Gastrocnemius medialis (tissue), 4 donors: Measurements from ENCODE around the gene MBOAT7. TPM values are rescaled to one million over a fixed set of nuclear protein-coding genes. Genes with fewer than 3 reads are reported as not detected.
A peak's percentile ranks its signal among the peaks of the same experiment; 100 is the strongest.

Experiments used
- ATAC-seq, 2 donors: fragments of 150-250 bp; one replicate each; pipeline ENCODE4 v1.9.1; 2016
- DNase-seq, 2 donors: peaks; one replicate each; pipeline ENCODE4 v3.0.0-alpha.2; 2019
- H3K27ac ChIP-seq, 4 donors: fragments of 200-600 bp; sonication (generic); 1 replicate in 1 of 4; 2 replicates in 3 of 4; pipeline ENCODE4 v1.5.1; 2016 to 2018; ENCODE audit warnings: mild to moderate bottlenecking in 2 of 4, moderate library complexity in 1 of 4
- H3K27me3 ChIP-seq, 3 donors: fragments of 200-600 bp; sonication (generic) in 2 of 3; 1 replicate in 1 of 3; 2 replicates in 2 of 3; pipeline versions ENCODE4 v1.5.1 to v1.6.0; 2016 to 2019; ENCODE audit warnings: mild to moderate bottlenecking in 1 of 3, moderate library complexity in 1 of 3
- H3K36me3 ChIP-seq, 2 donors: fragments of 200-600 bp; sonication (generic) in 1 of 2; one replicate each; pipeline ENCODE4 v1.5.1; 2017 to 2018
- H3K4me1 ChIP-seq, 2 donors: fragments of 200-600 bp; sonication (generic) in 1 of 2; one replicate each; pipeline ENCODE4 v1.5.1; 2016 to 2017; ENCODE audit warnings: mild to moderate bottlenecking in 2 of 2
- H3K4me3 ChIP-seq, 4 donors: fragments of 200-600 bp; sonication (generic) in 3 of 4; 1 replicate in 1 of 4; 2 replicates in 3 of 4; pipeline ENCODE4 v1.5.1; 2016 to 2019; ENCODE audit warnings: mild to moderate bottlenecking in 2 of 4
- H3K9me3 ChIP-seq, 3 donors: fragments of 200-600 bp; sonication (generic) in 2 of 3; 1 replicate in 1 of 3; 2 replicates in 2 of 3; pipeline ENCODE4 v1.5.1; 2016 to 2019
- POLR2A ChIP-seq, 2 donors: fragments of 450-650 bp; IDR thresholded peaks; one replicate each; pipeline ENCODE4 v1.6.1; 2017; ENCODE audit warnings: antibody characterized with exemption in 2 of 2, mild to moderate bottlenecking in 2 of 2, moderate library complexity in 2 of 2
- in situ Hi-C, 4 donors: fragments of 200-750 bp; cut with MboI; loops; one replicate each; pipeline versions ENCODE4 v1.15.0 to v1.8.0; 2017; ENCODE audit warnings: low sequenced_read_pairs in 4 of 4
- intact Hi-C: fragments of 100-400 bp; cut with DNase I; formaldehyde crosslinking; loops from one replicate; pipeline ENCODE4 v1.15.1; 2023; ENCODE audit warnings: low total_unique reads
- total RNA-seq, 4 donors: library from RNA; depleted of rRNA; stranded (reverse); fragments of >200 nt; gene quantifications; one replicate each; pipeline versions ENCODE4 v1.1.0 to v1.2.3, GENCODE V29; 2016
- TF ChIP-seq, protein P1 (sequence below), 5 experiments: fragments of 450-650 bp in 3 of 5; fragments of 200-600 bp in 2 of 5; sonication (generic) in 2 of 5; IDR thresholded peaks in 4 of 5; conservative IDR thresholded peaks in 1 of 5; 1 replicate in 4 of 5; 2 replicates in 1 of 5; pipeline ENCODE4 v1.5.1; 2016 to 2019; ENCODE audit warnings: antibody characterized with exemption in 5 of 5, mild to moderate bottlenecking in 3 of 5, moderate library complexity in 3 of 5

The MBOAT7 gene
- total RNA-seq, 4 donors from 2014 or later = 11.6 to 36.4 (median 19.3) TPM

DNA sequence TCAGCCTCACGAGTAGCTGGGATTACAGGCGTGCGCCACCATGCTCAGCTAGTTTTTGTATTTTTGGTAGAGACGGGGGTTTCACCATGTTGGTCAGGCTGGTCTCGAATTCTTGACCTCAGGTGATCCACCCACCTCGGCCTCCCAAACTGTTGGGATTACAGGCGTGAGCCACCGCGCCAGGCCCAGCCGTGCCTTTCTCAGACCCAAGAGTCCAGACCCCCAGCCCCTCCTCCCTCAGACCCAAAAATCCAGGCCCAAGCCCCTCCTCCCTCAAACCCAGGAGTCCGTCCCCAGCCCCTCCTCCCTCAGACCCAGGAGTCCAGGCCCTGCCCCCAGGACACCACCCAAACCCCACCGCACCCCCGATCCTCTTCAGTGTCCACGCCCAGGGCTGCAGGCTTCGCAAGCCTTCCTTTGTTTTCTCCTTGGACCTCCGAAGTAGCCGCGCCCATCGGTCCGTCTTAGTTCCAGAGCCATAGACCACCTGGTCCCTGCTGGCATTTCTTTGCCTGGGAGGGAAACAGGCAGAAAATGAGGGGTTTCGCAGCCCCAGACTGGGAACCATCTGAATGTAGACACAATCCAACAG lies 20.1 kb downstream of the MBOAT7 start:
- Histone ChIP-seq H3K4me3 (no peak overlapping the region), H3K4me1 (peaks cover 0 to 7% of the 10 kb centered on the region in 2 donors), H3K27ac (no peak overlapping the region), H3K36me3 (no peaks in the 10 kb centered on the region), H3K9me3 (no peaks in the 10 kb centered on the region), H3K27me3 (peaks cover 15 to 34% (median 27%) of the 10 kb centered on the region in 3 donors)
- DNase-seq (no peak), ATAC-seq (no peak)
- in situ Hi-C loops (loop anchor here in 2 of 4 donors (5.0 kb wide), 1 partner anchor 63 kb away; no protein-coding TSS in a partner anchor), intact Hi-C loops (loop anchor here (5.0 to 10.0 kb wide), 2 partner anchors 223 to 296 kb away; partner anchors contain the start of gene LENG9)
- TF ChIP-seq, protein P1, sequence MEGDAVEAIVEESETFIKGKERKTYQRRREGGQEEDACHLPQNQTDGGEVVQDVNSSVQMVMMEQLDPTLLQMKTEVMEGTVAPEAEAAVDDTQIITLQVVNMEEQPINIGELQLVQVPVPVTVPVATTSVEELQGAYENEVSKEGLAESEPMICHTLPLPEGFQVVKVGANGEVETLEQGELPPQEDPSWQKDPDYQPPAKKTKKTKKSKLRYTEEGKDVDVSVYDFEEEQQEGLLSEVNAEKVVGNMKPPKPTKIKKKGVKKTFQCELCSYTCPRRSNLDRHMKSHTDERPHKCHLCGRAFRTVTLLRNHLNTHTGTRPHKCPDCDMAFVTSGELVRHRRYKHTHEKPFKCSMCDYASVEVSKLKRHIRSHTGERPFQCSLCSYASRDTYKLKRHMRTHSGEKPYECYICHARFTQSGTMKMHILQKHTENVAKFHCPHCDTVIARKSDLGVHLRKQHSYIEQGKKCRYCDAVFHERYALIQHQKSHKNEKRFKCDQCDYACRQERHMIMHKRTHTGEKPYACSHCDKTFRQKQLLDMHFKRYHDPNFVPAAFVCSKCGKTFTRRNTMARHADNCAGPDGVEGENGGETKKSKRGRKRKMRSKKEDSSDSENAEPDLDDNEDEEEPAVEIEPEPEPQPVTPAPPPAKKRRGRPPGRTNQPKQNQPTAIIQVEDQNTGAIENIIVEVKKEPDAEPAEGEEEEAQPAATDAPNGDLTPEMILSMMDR (IDR thresholded peaks at IDR 0.05 in 4 of 5, conservative IDR thresholded peaks at IDR 0.05 in 1 of 5) = no peak
- TF ChIP-seq POLR2A (IDR thresholded peaks at IDR 0.05) = no peak

DNA sequence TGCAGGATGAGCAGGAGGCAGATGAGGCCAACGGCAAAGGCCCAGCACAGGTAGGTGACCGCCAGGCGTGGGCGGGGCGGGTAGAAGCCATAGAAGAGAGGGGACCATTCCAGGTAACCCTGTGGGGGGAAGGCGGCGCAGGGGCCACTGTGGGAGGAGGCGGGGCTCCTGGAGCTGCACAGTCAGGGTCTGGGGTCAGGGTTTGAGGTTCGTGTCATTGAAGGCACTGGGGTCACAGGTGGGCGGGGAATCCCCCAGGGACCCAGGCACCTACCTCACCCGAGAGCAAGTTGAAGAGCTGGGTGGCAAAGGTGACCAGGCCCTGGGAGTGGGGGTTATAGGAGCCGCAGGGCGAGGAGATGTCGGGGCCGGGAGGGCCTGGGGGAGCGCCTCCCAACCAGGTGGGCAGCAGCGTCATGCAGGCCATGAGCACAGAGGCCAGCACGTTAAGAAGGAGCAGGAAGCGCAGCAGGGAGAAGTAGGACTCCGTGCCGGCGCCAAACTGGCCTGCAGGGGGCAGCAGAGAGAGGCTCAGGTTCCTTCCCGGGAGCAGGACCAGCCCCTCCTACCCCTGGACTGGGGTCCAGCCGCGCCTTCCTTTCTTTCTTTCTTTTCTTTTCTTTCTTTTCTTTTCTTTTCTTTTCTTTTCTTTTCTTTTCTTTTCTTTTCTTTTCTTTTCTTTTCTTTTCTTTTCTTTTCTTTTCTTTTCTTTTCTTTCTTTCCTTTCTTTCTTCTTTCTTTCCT lies 21.0 kb downstream of the MBOAT7 start:
- intact Hi-C loops (loop anchor here (1.0 to 10.0 kb wide), 3 partner anchors 63 to 296 kb away; partner anchors contain the start of gene LENG9), in situ Hi-C loops (loop anchor here in 2 of 4 donors (5.0 kb wide), 1 partner anchor 64 kb away; no protein-coding TSS in a partner anchor)
- peaks cover 0 to 7% of the 10 kb centered on the region in 2 donors for H3K4me1 ChIP-seq
- H3K9me3 ChIP-seq = no peaks in the 10 kb centered on the region
- no peak overlapping the region for H3K4me3 ChIP-seq
- peak; percentile 85 to 95 for ATAC-seq
- no peak overlapping the region for H3K27ac ChIP-seq
- no peaks in the 10 kb centered on the region for H3K36me3 ChIP-seq
- H3K27me3 ChIP-seq = peaks cover 20 to 27% (median 23%) of the 10 kb centered on the region in 3 donors
- peak; percentile 65 to 81 for DNase-seq
- TF ChIP-seq, protein P1 (IDR thresholded peaks at IDR 0.05 in 4 of 5, conservative IDR thresholded peaks at IDR 0.05 in 1 of 5) = peak; percentile 69 to 88 (median 86)
- no peak for TF ChIP-seq POLR2A (IDR thresholded peaks at IDR 0.05)

DNA sequence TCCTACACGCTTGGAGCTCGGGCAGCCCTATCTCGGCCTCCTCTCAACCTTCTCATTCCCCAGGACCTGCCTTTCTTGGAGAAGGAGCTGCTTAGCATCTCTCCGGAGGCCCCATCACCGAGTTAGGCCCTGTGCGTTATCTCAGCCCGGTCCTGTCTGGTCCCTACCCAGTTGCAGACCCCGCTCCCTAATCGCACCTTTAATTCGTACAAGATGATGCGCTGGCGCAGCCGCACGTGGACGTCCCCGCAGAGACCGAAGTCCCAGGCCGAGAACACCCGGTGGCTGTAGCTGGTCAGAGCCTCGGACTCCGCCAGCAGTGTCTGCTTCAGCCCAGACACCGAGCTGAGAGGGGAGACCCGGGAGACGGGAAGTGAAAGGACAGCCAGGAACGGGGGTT lies 24.2 kb downstream of the MBOAT7 start:
- H3K4me1 ChIP-seq = peaks cover 13 to 28% of the 10 kb centered on the region in 2 donors
- no peak overlapping the region for H3K4me3 ChIP-seq
- DNase-seq (no peak), ATAC-seq (no peak)
- H3K36me3 ChIP-seq = no peaks in the 10 kb centered on the region
- H3K27ac ChIP-seq = no peak overlapping the region
- no peaks in the 10 kb centered on the region for H3K9me3 ChIP-seq
- intact Hi-C loops (loop anchor here (5.0 to 10.0 kb wide), 2 partner anchors 227 to 300 kb away; partner anchors contain the start of gene LENG9), in situ Hi-C loops (loop anchor here in 2 of 4 donors (5.0 kb wide), 1 partner anchor 67 kb away; no protein-coding TSS in a partner anchor)
- TF ChIP-seq, protein P1 (IDR thresholded peaks at IDR 0.05 in 4 of 5, conservative IDR thresholded peaks at IDR 0.05 in 1 of 5) = no peak
- no peak for TF ChIP-seq POLR2A (IDR thresholded peaks at IDR 0.05)
- H3K27me3 ChIP-seq = peaks cover 16 to 17% (median 17%) of the 10 kb centered on the region in 3 donors

DNA sequence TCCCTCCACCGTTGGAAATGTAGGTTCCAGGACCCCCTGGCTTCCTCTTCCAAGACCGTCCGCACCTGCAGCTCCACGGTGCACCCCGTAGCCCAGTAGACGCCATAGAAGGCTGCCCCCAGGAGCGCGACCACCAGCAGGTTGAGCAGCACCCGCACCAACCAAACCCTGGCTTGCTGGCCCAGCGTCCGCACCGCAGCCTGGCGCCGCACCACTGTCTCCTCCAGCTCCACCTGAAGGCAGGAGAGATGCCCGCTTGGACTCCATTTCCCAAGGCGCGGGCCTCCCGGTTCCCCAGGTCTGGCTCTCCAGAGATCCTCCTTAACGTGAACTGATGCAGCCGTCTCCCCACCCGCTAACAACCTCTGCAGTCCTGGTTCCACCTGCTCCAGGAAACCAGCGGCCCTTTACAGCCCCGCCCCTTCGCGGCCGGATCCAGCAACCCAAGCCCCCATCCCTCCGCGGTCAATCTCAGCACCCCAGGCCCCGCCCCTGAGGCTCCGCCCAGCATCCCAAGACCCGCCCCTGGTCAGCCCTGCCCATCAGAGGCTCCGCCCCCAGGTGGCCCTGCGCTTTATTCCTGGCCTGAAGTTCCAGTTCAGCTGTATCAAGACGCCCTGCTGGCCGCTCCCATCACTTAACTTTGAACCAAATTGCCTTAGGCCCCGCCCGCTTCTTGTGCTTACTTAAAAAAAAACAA lies 24.9 kb downstream of the MBOAT7 start:
- TF ChIP-seq, protein P1 (IDR thresholded peaks at IDR 0.05 in 4 of 5, conservative IDR thresholded peaks at IDR 0.05 in 1 of 5) = no peak
- no peak for TF ChIP-seq POLR2A (IDR thresholded peaks at IDR 0.05)
- Histone ChIP-seq H3K27ac (no peak overlapping the region), H3K36me3 (no peaks in the 10 kb centered on the region), H3K4me1 (peaks cover 15 to 31% of the 10 kb centered on the region in 2 donors), H3K9me3 (no peaks in the 10 kb centered on the region), H3K27me3 (peaks cover 16 to 17% (median 17%) of the 10 kb centered on the region in 3 donors), H3K4me3 (no peak overlapping the region)
- DNase-seq (no peak), ATAC-seq (no peak)
- intact Hi-C loops (loop anchor here (5.0 to 10.0 kb wide), 3 partner anchors 38 to 300 kb away; partner anchors contain the start of genes LENG9 and RPS9), in situ Hi-C loops (loop anchor here in 3 of 4 donors (5.0 kb wide), 1 partner anchor 68 kb away; no protein-coding TSS in a partner anchor)
